Naive thymus-derived CD4-positive, alpha-beta T cell (primary cell): ENCODE measurements around the gene ANK3. TPM values are rescaled to one million over a fixed set of nuclear protein-coding genes. Genes with fewer than 3 reads are reported as not detected.
A peak's percentile ranks its signal among the peaks of the same experiment; 100 is the strongest.

Experiments used
- ATAC-seq: fragments of 150-1000 bp; cut with Tn5 transposase; 2 replicates; pipeline ENCODE4 v1.10.0; 2021; ENCODE audit warnings: mild to moderate bottlenecking, moderate library complexity
- CTCF ChIA-PET: fragments of 350-600 bp; sonication (Branson Sonifier 250); formaldehyde crosslinking; loops from one replicate; lab custom pipeline; 2021; ENCODE audit warnings: antibody characterized with exemption; lab: Charles Lee
- POLR2A ChIA-PET: fragments of 350-600 bp; sonication (Branson Sonifier 250); formaldehyde crosslinking; loops from one replicate; lab custom pipeline; 2021; ENCODE audit warnings: antibody characterized with exemption, inconsistent platforms; lab: Charles Lee
- DNase-seq, 9 donors: peaks; one replicate each; pipeline versions ENCODE4 v3.0.0 to v3.0.0-alpha.2; 2020 to 2022; ENCODE audit warnings: mixed read lengths in 1 of 9
- H3K27ac ChIP-seq: one replicate; pipeline ENCODE4 v1.7.0; 2013; ENCODE audit warnings: mild to moderate bottlenecking, low read depth, low read length, moderate library complexity
- H3K27me3 ChIP-seq, 2 donors: one replicate each; pipeline ENCODE4 v1.7.0; 2013; ENCODE audit warnings: low read length in 2 of 2, mild to moderate bottlenecking in 2 of 2, moderate library complexity in 2 of 2; ENCODE audit not compliant: control insufficient read depth in 2 of 2, insufficient read depth in 2 of 2
- H3K36me3 ChIP-seq, 3 experiments: 1 replicate in 2 of 3; 2 replicates in 1 of 3; pipeline ENCODE4 v1.7.0; 2013; ENCODE audit warnings: low read length in 3 of 3, mild to moderate bottlenecking in 3 of 3, moderate library complexity in 1 of 3; ENCODE audit not compliant: insufficient read depth in 3 of 3, control insufficient read depth in 2 of 3
- H3K4me1 ChIP-seq, 2 donors: one replicate each; pipeline ENCODE4 v1.7.0; 2013; ENCODE audit warnings: low read length in 2 of 2, mild to moderate bottlenecking in 2 of 2, moderate library complexity in 1 of 2; ENCODE audit not compliant: control insufficient read depth in 2 of 2, insufficient read depth in 2 of 2
- H3K4me3 ChIP-seq: 2 replicates; pipeline ENCODE4 v1.7.0; 2013; ENCODE audit warnings: mild to moderate bottlenecking, low read length
- H3K9me3 ChIP-seq, 3 experiments: 1 replicate in 2 of 3; 2 replicates in 1 of 3; pipeline ENCODE4 v1.7.0; 2013; ENCODE audit warnings: low read length in 3 of 3; ENCODE audit not compliant: control insufficient read depth in 2 of 3
- H3K27ac Mint-ChIP-seq, 9 donors: one replicate each; pipeline ENCODE4 v1.8.0; 2020 to 2022; ENCODE audit warnings: mixed read lengths in 9 of 9, mild to moderate bottlenecking in 8 of 9, moderate library complexity in 5 of 9, inconsistent platforms in 2 of 9
- H3K27me3 Mint-ChIP-seq, 5 donors: one replicate each; pipeline ENCODE4 v1.8.0; 2021 to 2022; ENCODE audit warnings: mixed read lengths in 5 of 5, mild to moderate bottlenecking in 1 of 5
- H3K36me3 Mint-ChIP-seq, 5 donors: one replicate each; pipeline ENCODE4 v1.8.0; 2020 to 2022; ENCODE audit warnings: mixed read lengths in 5 of 5, mild to moderate bottlenecking in 3 of 5, inconsistent platforms in 1 of 5
- H3K4me1 Mint-ChIP-seq, 7 donors: one replicate each; pipeline ENCODE4 v1.8.0; 2020 to 2022; ENCODE audit warnings: mixed read lengths in 7 of 7, mild to moderate bottlenecking in 3 of 7, inconsistent platforms in 1 of 7
- H3K4me3 Mint-ChIP-seq, 10 donors: one replicate each; pipeline ENCODE4 v1.8.0; 2020 to 2022; ENCODE audit warnings: mild to moderate bottlenecking in 10 of 10, mixed read lengths in 10 of 10, moderate library complexity in 6 of 10, inconsistent platforms in 2 of 10
- H3K9me3 Mint-ChIP-seq, 11 donors: one replicate each; pipeline ENCODE4 v1.8.0; 2020 to 2022; ENCODE audit warnings: mixed read lengths in 11 of 11, mild to moderate bottlenecking in 4 of 11, inconsistent platforms in 1 of 11, moderate library complexity in 1 of 11
- intact Hi-C, 2 donors: fragments of 100-400 bp; cut with micrococcal nuclease; formaldehyde crosslinking; loops; one replicate each; pipeline ENCODE4 v1.15.1; 2023
- polyA plus RNA-seq, 2 donors: library from polyadenylated mRNA; unstranded; fragments of 300-500 nt; fragmentation: Illumina TruSeq; gene quantifications; one replicate each; pipeline ENCODE4 v1.2.3, GENCODE V29; 2021
- total RNA-seq, 6 experiments: library from RNA in 5 of 6; stranded (reverse) in 5 of 6; gene quantifications; 1 replicate in 5 of 6; 2 replicates in 1 of 6; pipeline ENCODE4 v1.2.3 and lab custom pipeline; 2021 to 2026

Gene ANK3
- total and polyA plus RNA-seq, 7 experiments from 2014 or later, result 23.9 to 72.9 (median 61.4) TPM

DNA sequence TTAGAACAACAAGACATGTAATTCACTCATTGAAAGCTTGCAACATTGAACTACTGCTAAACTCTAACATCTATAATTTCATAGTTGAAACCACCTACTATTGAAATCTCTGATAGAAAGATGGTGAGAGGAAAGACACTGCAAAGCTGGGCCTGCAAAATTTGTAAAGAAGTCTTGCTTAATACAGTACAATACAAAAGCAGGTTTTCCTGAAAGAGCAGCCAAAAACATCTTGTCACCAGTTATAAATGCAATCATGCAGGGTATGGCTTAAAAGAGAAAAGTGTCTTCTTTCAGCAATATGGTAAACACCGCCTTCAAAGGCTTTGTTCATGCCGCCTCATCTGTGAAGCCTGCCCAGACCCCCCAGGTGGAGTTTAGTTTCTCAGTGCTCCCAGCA is 109.2 kb downstream of the ANK3 start:
- H3K9me3 Mint-ChIP-seq, result no peaks in the 10 kb centered on the region

DNA sequence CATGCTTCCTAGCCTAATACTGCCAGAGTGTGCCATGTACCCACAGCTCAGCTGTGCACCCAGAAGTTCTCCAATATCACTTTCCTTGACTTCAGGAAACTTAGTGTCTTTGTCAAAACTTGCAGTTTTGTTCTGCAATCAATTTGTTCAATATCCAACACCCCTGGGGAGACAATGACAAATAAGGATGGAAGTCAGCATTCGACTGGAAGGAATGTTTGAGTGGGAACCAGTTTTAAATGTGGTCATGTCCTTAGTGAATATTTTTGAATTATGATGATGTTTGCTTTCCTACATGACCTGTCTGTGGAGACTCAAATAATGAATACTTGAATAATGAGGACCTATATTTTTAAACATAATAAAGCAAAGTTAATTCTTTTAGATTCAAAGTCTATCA is 112.0 kb downstream of the ANK3 start:
- no peak for DNase-seq
- Mint-ChIP-seq H3K27ac (no peak overlapping the region), H3K9me3 (peaks cover 0 to 8% (median 0%) of the 10 kb centered on the region in 11 donors), H3K4me1 (peaks cover 0 to 9% (median 2%) of the 10 kb centered on the region in 7 donors), H3K36me3 (peaks cover 10 to 73% (median 52%) of the 10 kb centered on the region in 5 donors), H3K4me3 (no peak overlapping the region), H3K27me3 (no peaks in the 10 kb centered on the region)
- intact Hi-C loops, result no loop called here
- Histone ChIP-seq H3K27me3 (no peaks in the 10 kb centered on the region), H3K4me1 (no peaks in the 10 kb centered on the region), H3K27ac (no peak overlapping the region), H3K9me3 (no peaks in the 10 kb centered on the region), H3K4me3 (no peak overlapping the region), H3K36me3 (peaks cover 0 to 21% (median 0%) of the 10 kb centered on the region in 3 experiments)
- no peak for ATAC-seq
- ChIA-PET POLR2A (no interaction called here), CTCF (interaction anchor here (0.6 kb wide), 1 partner anchor 491 kb away, joined by 3 read pairs; no protein-coding TSS in a partner anchor)

More for the DNA sequence above, 109.2 kb downstream of the ANK3 start:
- CTCF ChIA-PET, result no interaction called here
- Mint-ChIP-seq H3K27ac (peak overlapping the region in 1 of 9 donors; percentile 27), H3K4me1 (peaks cover 0 to 26% (median 15%) of the 10 kb centered on the region in 7 donors), H3K27me3 (no peaks in the 10 kb centered on the region), H3K36me3 (peaks cover 0 to 56% (median 33%) of the 10 kb centered on the region in 5 donors), H3K4me3 (no peak overlapping the region)
- no peaks in the 10 kb centered on the region for H3K4me1 ChIP-seq
- no peaks in the 10 kb centered on the region for H3K9me3 ChIP-seq
- no peak for ATAC-seq
- no peak for DNase-seq
- intact Hi-C loops, result no loop called here
- H3K27ac ChIP-seq, result no peak overlapping the region
- H3K36me3 ChIP-seq, result peaks cover 0 to 14% (median 0%) of the 10 kb centered on the region in 3 experiments
- no peaks in the 10 kb centered on the region for H3K27me3 ChIP-seq
- no peak overlapping the region for H3K4me3 ChIP-seq
- POLR2A ChIA-PET, result no interaction called here

DNA sequence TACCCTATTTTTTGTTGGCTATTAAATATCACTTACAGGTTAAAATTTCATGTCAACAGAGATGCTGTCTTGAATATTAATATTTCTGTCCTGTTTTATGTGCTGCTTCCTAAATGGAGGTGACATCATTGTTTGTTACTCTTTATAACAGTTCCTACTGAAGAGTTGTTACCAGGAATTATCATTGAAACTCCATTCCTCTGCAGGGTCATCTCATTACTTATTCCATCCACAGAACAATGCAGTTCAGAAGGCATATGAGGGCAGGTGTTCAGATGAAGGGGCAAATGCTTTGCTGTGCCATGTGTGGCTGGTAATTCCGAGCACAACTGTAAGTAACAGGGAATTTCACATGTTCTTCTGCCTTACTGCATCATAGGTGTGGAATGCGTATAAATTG is 113.4 kb downstream of the ANK3 start:
- CTCF ChIA-PET, result no interaction called here
- no peak for ATAC-seq
- Histone ChIP-seq H3K27ac (no peak overlapping the region), H3K27me3 (no peaks in the 10 kb centered on the region), H3K4me3 (no peak overlapping the region), H3K4me1 (no peaks in the 10 kb centered on the region), H3K9me3 (no peaks in the 10 kb centered on the region), H3K36me3 (peaks cover 0 to 21% (median 0%) of the 10 kb centered on the region in 3 experiments)
- H3K27me3 Mint-ChIP-seq, result no peaks in the 10 kb centered on the region
- intact Hi-C loops, result no loop called here
- DNase-seq, result no peak
- POLR2A ChIA-PET, result no interaction called here
- H3K27ac Mint-ChIP-seq, result no peak overlapping the region
- peaks cover 0 to 8% (median 0%) of the 10 kb centered on the region in 11 donors for H3K9me3 Mint-ChIP-seq
- H3K4me1 Mint-ChIP-seq, result peaks cover 0 to 8% (median 0%) of the 10 kb centered on the region in 7 donors
- no peak overlapping the region for H3K4me3 Mint-ChIP-seq
- peaks cover 10 to 77% (median 50%) of the 10 kb centered on the region in 5 donors for H3K36me3 Mint-ChIP-seq

DNA sequence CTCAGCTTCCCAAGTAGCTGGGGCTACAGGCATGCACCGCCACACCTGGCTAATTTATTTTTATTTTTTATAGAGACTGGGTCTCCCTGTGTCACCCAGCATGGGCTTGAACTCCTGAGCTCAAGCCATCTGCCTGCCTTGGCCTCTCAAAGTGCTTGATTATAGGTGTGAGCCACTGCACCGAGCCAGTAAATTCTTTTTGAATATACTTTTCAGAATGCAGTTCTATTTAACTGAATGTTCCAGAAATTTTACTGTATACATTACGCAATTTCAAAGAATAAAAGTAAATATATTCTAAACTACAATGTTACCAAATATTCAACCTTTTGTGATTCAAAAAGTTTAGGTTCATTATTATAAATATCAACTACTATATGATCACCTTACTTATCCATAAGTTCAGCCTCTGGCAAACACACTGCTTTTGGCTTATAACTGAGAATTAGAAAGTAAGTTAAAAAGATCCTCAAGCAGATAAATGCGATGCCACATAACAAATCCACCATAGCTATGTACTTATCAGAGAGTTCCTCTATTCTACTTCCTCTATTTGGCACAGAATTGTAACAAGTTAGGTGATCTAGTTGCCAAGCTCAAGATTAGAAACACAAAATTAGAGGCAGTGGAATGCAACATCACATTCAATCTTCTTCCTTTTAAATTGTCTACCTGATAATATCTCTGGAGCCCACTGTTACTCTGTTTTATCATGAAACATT is 118.2 kb downstream of the ANK3 start:
- H3K9me3 Mint-ChIP-seq, result peaks cover 0 to 8% (median 0%) of the 10 kb centered on the region in 11 donors
- Histone ChIP-seq H3K4me3 (no peak overlapping the region), H3K27ac (no peak overlapping the region), H3K4me1 (no peaks in the 10 kb centered on the region), H3K27me3 (no peaks in the 10 kb centered on the region), H3K36me3 (peaks cover 0 to 7% (median 0%) of the 10 kb centered on the region in 3 experiments), H3K9me3 (no peaks in the 10 kb centered on the region)
- peak overlapping the region in 1 of 9 donors; percentile 20 for H3K27ac Mint-ChIP-seq
- intact Hi-C loops, result no loop called here
- no peak for DNase-seq
- peaks cover 10 to 43% (median 26%) of the 10 kb centered on the region in 5 donors for H3K36me3 Mint-ChIP-seq
- CTCF ChIA-PET, result no interaction called here
- ATAC-seq, result peak; percentile 56
- H3K27me3 Mint-ChIP-seq, result no peaks in the 10 kb centered on the region
- no peak overlapping the region for H3K4me3 Mint-ChIP-seq
- H3K4me1 Mint-ChIP-seq, result peaks cover 0 to 8% (median 0%) of the 10 kb centered on the region in 7 donors
- POLR2A ChIA-PET, result no interaction called here

DNA sequence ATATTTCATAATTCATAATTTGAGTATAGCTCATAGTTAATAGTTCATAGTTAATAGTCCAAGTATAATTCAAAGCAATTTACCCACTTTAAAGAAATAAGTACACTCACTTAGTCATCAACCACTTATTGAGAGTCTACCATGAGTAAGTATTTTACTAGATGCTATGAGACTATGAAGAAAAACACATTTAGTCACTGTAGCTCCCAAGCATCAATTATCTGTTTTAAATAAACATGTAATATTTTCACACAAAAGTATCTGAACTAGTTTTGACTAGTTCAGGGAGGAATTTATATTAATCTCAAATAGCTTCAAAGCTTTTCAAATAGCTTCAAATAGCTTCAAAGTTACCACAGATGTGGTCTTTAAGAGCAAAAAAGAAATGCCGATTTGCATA is 119.2 kb downstream of the ANK3 start:
- intact Hi-C loops, result no loop called here
- CTCF ChIA-PET, result no interaction called here
- Mint-ChIP-seq H3K4me3 (no peak overlapping the region), H3K4me1 (peaks cover 0 to 8% (median 3%) of the 10 kb centered on the region in 7 donors), H3K9me3 (peaks cover 0 to 8% (median 0%) of the 10 kb centered on the region in 11 donors), H3K36me3 (peaks cover 10 to 39% (median 23%) of the 10 kb centered on the region in 5 donors), H3K27me3 (no peaks in the 10 kb centered on the region), H3K27ac (no peak overlapping the region)
- DNase-seq (no peak), ATAC-seq (no peak)
- Histone ChIP-seq H3K4me1 (no peaks in the 10 kb centered on the region), H3K27ac (no peak overlapping the region), H3K4me3 (no peak overlapping the region), H3K9me3 (no peaks in the 10 kb centered on the region), H3K27me3 (no peaks in the 10 kb centered on the region), H3K36me3 (peaks cover 0 to 7% (median 0%) of the 10 kb centered on the region in 3 experiments)
- POLR2A ChIA-PET, result interaction anchor here (0.6 kb wide), 1 partner anchor 18 kb away, joined by 6 read pairs; no protein-coding TSS in a partner anchor

DNA sequence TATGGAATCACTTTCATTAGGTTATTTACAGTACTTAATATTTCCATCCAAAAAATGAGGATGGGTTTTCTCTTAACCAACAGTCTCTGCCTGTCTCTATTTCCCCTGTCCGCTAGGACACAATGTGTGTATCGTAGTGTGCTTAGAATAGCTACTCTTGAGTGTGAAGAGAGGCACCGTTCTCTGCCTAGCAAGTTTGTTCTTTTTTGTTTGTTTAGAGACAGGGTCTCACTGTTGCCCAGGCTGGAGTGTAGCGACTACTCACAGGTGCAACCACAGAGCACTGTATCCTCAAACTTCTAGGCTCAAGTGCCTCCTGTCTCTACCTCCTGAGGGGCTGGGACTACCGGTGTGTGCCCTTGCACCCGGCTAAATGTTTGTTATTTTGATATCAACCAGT is 121.9 kb downstream of the ANK3 start:
- H3K27ac Mint-ChIP-seq, result no peak overlapping the region
- H3K36me3 ChIP-seq, result peaks cover 0 to 11% (median 0%) of the 10 kb centered on the region in 3 experiments
- H3K4me3 ChIP-seq, result no peak overlapping the region
- H3K4me3 Mint-ChIP-seq, result no peak overlapping the region
- CTCF ChIA-PET, result no interaction called here
- no peaks in the 10 kb centered on the region for H3K9me3 Mint-ChIP-seq
- H3K27ac ChIP-seq, result no peak overlapping the region
- ATAC-seq, result no peak
- intact Hi-C loops, result no loop called here
- peaks cover 9 to 36% (median 19%) of the 10 kb centered on the region in 5 donors for H3K36me3 Mint-ChIP-seq
- no peaks in the 10 kb centered on the region for H3K4me1 ChIP-seq
- peaks cover 0 to 4% (median 0%) of the 10 kb centered on the region in 7 donors for H3K4me1 Mint-ChIP-seq
- H3K27me3 ChIP-seq, result no peaks in the 10 kb centered on the region
- H3K9me3 ChIP-seq, result no peaks in the 10 kb centered on the region
- no peak for DNase-seq
- POLR2A ChIA-PET, result no interaction called here
- H3K27me3 Mint-ChIP-seq, result no peaks in the 10 kb centered on the region
